HL-60 (cell line): ENCODE data around the gene SMCO1.

Experiments used
- DNase-seq, 2 experiments: peaks; one replicate each; pipeline ENCODE4 v3.0.0-alpha.2; 2010 to 2020; ENCODE audit warnings: low read depth in 1 of 2, low spot score in 1 of 2
- H3K27ac ChIP-seq: fragments of 250-450 bp; sonication (Bioruptor Pico); replicated peaks from 2 replicates; pipeline ENCODE4 v1.5.1; 2020; ENCODE audit warnings: mild to moderate bottlenecking, moderate library complexity
- H3K27me3 ChIP-seq: fragments of 250-450 bp; sonication (Bioruptor Pico); 2 replicates; pipeline ENCODE4 v1.5.1; 2021; ENCODE audit warnings: mild to moderate bottlenecking, moderate library complexity; ENCODE audit not compliant: insufficient read depth, poor library complexity, severe bottlenecking
- H3K4me3 ChIP-seq: replicated peaks from 2 replicates; pipeline ENCODE4 v1.5.1; 2011; ENCODE audit warnings: mild to moderate bottlenecking, control low read depth, low read length; ENCODE audit not compliant: insufficient read depth
- GABPA ChIP-seq: IDR thresholded peaks from 2 replicates; pipeline ENCODE4 v1.6.1; 2012; ENCODE audit warnings: low read depth
- POLR2AphosphoS5 ChIP-seq: IDR thresholded peaks from 2 replicates; pipeline ENCODE4 v1.6.1; 2012; ENCODE audit warnings: low read depth
- SPI1 ChIP-seq: IDR thresholded peaks from 2 replicates; pipeline ENCODE4 v1.6.1; 2012; ENCODE audit warnings: low read depth, mild to moderate bottlenecking, borderline replicate concordance
- TF ChIP-seq, protein P1 (sequence below): IDR thresholded peaks from one replicate; pipeline ENCODE4 v1.5.1; 2011; ENCODE audit warnings: low read length, control low read depth, inconsistent platforms; ENCODE audit not compliant: insufficient read depth
- TF ChIP-seq, protein P2 (sequence below): IDR thresholded peaks from 2 replicates; pipeline ENCODE4 v1.6.1; 2012; ENCODE audit warnings: low read depth; ENCODE audit not compliant: insufficient replicate concordance

SMCO1 gene

DNA sequence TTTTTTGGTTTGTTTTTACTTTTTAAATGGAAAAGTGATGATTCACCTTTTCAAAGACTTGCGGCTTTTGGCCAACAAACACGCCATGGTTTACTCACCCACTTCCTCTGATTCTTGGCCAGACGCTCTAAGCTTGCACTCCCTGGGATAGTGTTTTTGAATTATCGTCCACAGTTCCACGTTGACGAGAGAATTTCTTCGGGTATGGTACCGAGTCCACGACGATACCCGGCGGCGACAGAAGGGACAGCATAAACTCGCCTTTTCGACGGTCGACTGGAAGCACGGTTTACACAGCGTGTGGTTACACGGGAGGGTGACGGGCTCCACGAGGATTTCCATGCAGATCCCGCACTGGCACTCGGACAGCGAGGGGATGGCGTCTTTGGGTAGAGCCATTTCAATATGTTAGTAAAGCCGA lies 12.4 kb downstream of the SMCO1 start:
- H3K27ac ChIP-seq: peak overlapping the region; percentile 85
- TF ChIP-seq, protein P1, sequence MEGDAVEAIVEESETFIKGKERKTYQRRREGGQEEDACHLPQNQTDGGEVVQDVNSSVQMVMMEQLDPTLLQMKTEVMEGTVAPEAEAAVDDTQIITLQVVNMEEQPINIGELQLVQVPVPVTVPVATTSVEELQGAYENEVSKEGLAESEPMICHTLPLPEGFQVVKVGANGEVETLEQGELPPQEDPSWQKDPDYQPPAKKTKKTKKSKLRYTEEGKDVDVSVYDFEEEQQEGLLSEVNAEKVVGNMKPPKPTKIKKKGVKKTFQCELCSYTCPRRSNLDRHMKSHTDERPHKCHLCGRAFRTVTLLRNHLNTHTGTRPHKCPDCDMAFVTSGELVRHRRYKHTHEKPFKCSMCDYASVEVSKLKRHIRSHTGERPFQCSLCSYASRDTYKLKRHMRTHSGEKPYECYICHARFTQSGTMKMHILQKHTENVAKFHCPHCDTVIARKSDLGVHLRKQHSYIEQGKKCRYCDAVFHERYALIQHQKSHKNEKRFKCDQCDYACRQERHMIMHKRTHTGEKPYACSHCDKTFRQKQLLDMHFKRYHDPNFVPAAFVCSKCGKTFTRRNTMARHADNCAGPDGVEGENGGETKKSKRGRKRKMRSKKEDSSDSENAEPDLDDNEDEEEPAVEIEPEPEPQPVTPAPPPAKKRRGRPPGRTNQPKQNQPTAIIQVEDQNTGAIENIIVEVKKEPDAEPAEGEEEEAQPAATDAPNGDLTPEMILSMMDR: no peak
- TF ChIP-seq POLR2AphosphoS5 (peak; percentile 34; the same call in 1 of the 2 replicates), GABPA (no peak), SPI1 (peak; percentile 77)
- TF ChIP-seq, protein P2, sequence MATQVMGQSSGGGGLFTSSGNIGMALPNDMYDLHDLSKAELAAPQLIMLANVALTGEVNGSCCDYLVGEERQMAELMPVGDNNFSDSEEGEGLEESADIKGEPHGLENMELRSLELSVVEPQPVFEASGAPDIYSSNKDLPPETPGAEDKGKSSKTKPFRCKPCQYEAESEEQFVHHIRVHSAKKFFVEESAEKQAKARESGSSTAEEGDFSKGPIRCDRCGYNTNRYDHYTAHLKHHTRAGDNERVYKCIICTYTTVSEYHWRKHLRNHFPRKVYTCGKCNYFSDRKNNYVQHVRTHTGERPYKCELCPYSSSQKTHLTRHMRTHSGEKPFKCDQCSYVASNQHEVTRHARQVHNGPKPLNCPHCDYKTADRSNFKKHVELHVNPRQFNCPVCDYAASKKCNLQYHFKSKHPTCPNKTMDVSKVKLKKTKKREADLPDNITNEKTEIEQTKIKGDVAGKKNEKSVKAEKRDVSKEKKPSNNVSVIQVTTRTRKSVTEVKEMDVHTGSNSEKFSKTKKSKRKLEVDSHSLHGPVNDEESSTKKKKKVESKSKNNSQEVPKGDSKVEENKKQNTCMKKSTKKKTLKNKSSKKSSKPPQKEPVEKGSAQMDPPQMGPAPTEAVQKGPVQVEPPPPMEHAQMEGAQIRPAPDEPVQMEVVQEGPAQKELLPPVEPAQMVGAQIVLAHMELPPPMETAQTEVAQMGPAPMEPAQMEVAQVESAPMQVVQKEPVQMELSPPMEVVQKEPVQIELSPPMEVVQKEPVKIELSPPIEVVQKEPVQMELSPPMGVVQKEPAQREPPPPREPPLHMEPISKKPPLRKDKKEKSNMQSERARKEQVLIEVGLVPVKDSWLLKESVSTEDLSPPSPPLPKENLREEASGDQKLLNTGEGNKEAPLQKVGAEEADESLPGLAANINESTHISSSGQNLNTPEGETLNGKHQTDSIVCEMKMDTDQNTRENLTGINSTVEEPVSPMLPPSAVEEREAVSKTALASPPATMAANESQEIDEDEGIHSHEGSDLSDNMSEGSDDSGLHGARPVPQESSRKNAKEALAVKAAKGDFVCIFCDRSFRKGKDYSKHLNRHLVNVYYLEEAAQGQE: no peak
- peak overlapping the region; percentile 57 for H3K4me3 ChIP-seq
- peak; percentile 45 to 65 for DNase-seq
- no peaks in the 10 kb centered on the region for H3K27me3 ChIP-seq

DNA sequence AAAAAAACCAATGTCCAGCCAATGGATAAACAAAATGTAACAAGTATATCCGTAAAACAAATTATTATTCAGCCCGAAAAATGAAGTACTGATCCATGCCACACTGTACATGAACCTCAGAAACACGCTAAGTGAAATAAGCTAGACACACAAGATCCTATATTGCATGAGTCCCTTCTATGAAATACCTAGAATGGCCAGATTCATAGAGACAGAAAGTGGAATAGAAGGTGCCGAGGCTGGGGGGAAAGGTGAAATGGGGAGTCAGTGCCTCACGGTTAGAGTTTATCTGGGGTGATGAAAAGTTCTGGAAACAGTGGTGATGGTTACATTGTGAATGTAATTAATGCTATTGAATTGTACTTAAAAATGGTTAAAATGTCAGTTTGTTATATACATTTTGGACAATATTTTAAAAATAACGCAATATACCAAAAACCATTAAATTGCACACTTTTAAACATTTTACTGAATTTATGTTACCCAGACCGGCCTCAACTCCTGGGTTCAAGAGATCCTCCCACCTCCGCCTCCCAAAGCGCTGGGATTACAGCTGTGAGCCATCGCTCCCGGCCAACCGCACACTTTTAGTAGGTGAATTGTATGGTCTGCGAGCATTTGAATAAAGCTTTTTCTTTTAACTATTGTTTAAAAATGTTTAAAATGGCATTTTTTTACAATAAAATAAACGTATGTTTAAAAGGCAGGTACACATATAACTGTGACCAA lies 13.7 kb downstream of the SMCO1 start:
- Histone ChIP-seq H3K27ac (peak overlapping the region; percentile 85), H3K27me3 (no peaks in the 10 kb centered on the region), H3K4me3 (peak overlapping the region; percentile 57)
- no peak for DNase-seq
- TF ChIP-seq GABPA: no peak
- TF ChIP-seq, protein P1: no peak
- no peak for TF ChIP-seq POLR2AphosphoS5
- TF ChIP-seq, protein P2: no peak
- no peak for TF ChIP-seq SPI1

DNA sequence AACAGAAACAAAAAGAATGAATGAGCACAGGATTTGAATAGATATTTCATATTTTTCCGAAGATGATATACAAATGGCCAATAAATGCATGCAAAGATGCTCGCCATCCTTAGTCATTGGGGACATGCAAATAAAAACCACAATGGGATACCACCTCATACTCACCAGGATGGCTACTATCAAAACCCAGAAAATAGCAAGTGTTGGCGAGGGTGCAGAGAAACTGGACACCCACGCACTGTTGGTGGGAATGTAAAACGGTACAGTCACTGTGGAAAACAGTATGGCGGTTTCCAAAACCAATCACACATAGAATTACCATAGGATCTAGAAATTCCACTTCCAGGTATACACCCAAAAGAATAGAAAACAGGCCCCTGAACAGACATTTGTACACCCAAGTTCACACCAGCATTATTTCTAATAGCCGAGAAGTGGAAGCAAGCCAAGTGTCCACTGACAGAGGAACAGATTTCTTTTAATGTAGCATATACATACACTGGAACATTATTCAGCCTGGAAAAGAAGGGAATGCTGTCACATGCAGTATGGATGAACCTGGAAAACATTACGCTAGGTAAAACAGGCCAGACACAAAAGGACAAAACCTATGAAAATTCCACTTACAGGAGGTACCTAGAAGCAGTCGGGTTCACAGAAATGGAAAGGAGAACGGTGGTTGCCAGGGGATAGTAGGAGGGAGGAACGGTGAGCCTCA lies 15.2 kb downstream of the SMCO1 start:
- Histone ChIP-seq H3K27me3 (no peaks in the 10 kb centered on the region), H3K27ac (no peak overlapping the region), H3K4me3 (peak overlapping the region; percentile 57)
- TF ChIP-seq POLR2AphosphoS5 (no peak), SPI1 (no peak)
- TF ChIP-seq, protein P2: no peak
- TF ChIP-seq, protein P1: no peak
- DNase-seq: no peak
